Measurements from ENCODE around the gene SORBS1.

SORBS1 gene

GRCh38 chr10:95392681-95393164, 168.4 kb downstream of the SORBS1 start:
- DNase-seq (ENCODE audit: low read depth in 4 of 4, low spot score in 1 of 4) = no peak

GRCh38 chr10:95392217-95392584, 169.0 kb downstream of the SORBS1 start:
- no peak for DNase-seq (ENCODE audit: low read depth in 4 of 4, low spot score in 1 of 4)

- no peak for DNase-seq (ENCODE audit: low read depth in 4 of 4, low spot score in 1 of 4)
Observed at GRCh38 chr10:95391581-95392216, 169.5 kb downstream of the SORBS1 start.

GRCh38 chr10:95391164-95391563, 170.0 kb downstream of the SORBS1 start:
- DNase-seq (ENCODE audit: low read depth in 4 of 4, low spot score in 1 of 4) = no peak

GRCh38 chr10:95389982-95390381, 171.2 kb downstream of the SORBS1 start:
- DNase-seq (ENCODE audit: low read depth in 4 of 4, low spot score in 1 of 4) = no peak

- DNase-seq (ENCODE audit: low read depth in 4 of 4, low spot score in 1 of 4) = no peak
Observed at GRCh38 chr10:95389176-95389575, 172.0 kb downstream of the SORBS1 start.

GRCh38 chr10:95388539-95388938, 172.6 kb downstream of the SORBS1 start:
- no peak for DNase-seq (ENCODE audit: low read depth in 4 of 4, low spot score in 1 of 4)

GRCh38 chr10:95388109-95388471, 173.1 kb downstream of the SORBS1 start:
- no peak for DNase-seq (ENCODE audit: low read depth in 4 of 4, low spot score in 1 of 4)

GRCh38 chr10:95384011-95384704, 177.0 kb downstream of the SORBS1 start:
- peak in 1 of 4 experiments; percentile 4 for DNase-seq (ENCODE audit: low read depth in 4 of 4, low spot score in 1 of 4)

- no peak for DNase-seq (ENCODE audit: low read depth in 4 of 4, low spot score in 1 of 4)
Observed at GRCh38 chr10:95382596-95382995, 178.6 kb downstream of the SORBS1 start.

- no peak for DNase-seq (ENCODE audit: low read depth in 4 of 4, low spot score in 1 of 4)
Observed at GRCh38 chr10:95382174-95382573, 179.0 kb downstream of the SORBS1 start.

GRCh38 chr10:95377950-95378349, 183.2 kb downstream of the SORBS1 start:
- no peak for DNase-seq (ENCODE audit: low read depth in 4 of 4, low spot score in 1 of 4)

- DNase-seq (ENCODE audit: low read depth in 4 of 4, low spot score in 1 of 4) = no peak
Observed at GRCh38 chr10:95375418-95375817, 185.8 kb downstream of the SORBS1 start.

- peak; percentile 24 to 37 (median 30) for DNase-seq (ENCODE audit: low read depth in 4 of 4, low spot score in 1 of 4)
Observed at GRCh38 chr10:95374597-95375209, 186.5 kb downstream of the SORBS1 start.

GRCh38 chr10:95373660-95374059, 187.5 kb downstream of the SORBS1 start:
- no peak for DNase-seq (ENCODE audit: low read depth in 4 of 4, low spot score in 1 of 4)

- no peak for DNase-seq (ENCODE audit: low read depth in 4 of 4, low spot score in 1 of 4)
Observed at GRCh38 chr10:95364342-95364741, 196.8 kb downstream of the SORBS1 start.

- peak; percentile 9 to 19 (median 17) for DNase-seq (ENCODE audit: low read depth in 4 of 4, low spot score in 1 of 4)
Observed at GRCh38 chr10:95363303-95363912, 197.8 kb downstream of the SORBS1 start.

- no peak for DNase-seq (ENCODE audit: low read depth in 4 of 4, low spot score in 1 of 4)
Observed at GRCh38 chr10:95360122-95360714, 201.0 kb downstream of the SORBS1 start.

- no peak for DNase-seq (ENCODE audit: low read depth in 4 of 4, low spot score in 1 of 4)
Observed at GRCh38 chr10:95359466-95359865, 201.7 kb downstream of the SORBS1 start.

- no peak for DNase-seq (ENCODE audit: low read depth in 4 of 4, low spot score in 1 of 4)
Observed at GRCh38 chr10:95356190-95356955, 204.8 kb downstream of the SORBS1 start.

- DNase-seq (ENCODE audit: low read depth in 4 of 4, low spot score in 1 of 4) = no peak
Observed at GRCh38 chr10:95355301-95355700, 205.9 kb downstream of the SORBS1 start.
